GM12874 (cell line): Measurements from ENCODE around the gene ACTA2.

ENCODE experiments used
- TF ChIP-seq, protein P1 (sequence below): IDR thresholded peaks from 2 replicates; pipeline ENCODE4 v1.5.1; 2011; ENCODE audit warnings: low read depth, mild to moderate bottlenecking, control low read depth, low read length, moderate library complexity; ENCODE audit not compliant: insufficient read depth

Gene ACTA2

DNA sequence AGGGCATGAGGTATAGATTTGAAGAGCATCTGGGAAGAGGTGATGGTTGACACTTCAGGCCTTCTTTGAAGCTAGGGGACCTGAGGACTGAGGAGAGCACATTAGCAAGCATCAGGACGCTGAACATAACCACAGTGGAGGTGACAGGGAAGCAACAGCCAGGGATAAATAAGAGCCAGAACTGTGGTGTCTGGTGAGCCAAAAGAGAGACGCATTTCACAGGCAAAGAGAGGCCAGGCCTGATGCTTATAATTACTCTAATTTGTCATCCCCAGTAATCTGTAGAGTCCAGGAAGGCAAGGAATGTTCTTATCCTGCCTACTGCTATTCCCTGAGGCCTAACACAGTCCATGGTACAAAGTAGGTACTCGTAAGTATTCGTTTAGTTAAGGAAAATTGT lies 27.7 kb upstream of the ACTA2 start:
- TF ChIP-seq, protein P1, sequence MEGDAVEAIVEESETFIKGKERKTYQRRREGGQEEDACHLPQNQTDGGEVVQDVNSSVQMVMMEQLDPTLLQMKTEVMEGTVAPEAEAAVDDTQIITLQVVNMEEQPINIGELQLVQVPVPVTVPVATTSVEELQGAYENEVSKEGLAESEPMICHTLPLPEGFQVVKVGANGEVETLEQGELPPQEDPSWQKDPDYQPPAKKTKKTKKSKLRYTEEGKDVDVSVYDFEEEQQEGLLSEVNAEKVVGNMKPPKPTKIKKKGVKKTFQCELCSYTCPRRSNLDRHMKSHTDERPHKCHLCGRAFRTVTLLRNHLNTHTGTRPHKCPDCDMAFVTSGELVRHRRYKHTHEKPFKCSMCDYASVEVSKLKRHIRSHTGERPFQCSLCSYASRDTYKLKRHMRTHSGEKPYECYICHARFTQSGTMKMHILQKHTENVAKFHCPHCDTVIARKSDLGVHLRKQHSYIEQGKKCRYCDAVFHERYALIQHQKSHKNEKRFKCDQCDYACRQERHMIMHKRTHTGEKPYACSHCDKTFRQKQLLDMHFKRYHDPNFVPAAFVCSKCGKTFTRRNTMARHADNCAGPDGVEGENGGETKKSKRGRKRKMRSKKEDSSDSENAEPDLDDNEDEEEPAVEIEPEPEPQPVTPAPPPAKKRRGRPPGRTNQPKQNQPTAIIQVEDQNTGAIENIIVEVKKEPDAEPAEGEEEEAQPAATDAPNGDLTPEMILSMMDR: no peak

DNA sequence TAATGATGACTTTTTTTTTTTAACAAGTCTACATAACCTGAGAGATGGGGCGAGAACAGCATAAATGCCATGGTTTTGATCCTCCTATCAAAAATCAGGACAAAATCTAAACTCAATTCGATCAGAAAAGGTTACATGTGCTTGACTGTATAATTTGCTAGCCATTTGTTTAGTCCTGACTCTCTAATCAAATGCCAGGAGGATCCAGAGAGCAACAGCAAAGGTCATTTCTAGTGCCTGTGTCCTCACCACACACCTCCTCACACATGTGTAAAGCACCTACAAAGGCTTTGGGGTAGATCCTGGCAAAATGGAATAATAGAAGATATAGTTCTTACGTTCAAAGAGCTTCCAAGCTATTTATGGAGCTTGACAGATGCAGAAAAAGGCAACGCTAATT lies 27.0 kb upstream of the ACTA2 start:
- TF ChIP-seq, protein P1: no peak

DNA sequence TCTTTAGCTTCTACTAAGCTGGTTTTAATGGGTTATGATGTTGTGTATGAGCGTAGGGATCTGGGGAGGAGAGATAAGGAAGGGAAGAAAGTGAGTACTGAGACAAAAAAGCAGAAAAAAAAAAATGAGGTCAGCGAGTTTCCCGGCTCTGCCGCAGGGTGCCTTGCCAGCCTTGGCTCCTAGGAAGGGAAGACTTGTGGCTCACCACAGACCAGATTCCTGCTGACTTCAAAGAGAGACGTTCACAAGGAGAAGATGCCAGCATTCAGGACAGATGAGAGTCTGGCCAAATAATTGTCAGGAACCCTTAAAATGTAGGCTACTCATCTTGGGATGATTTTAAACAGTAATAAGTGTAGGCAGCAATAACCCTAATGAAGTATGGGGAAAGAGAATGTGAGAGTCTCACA lies 26.6 kb upstream of the ACTA2 start:
- TF ChIP-seq, protein P1: no peak

DNA sequence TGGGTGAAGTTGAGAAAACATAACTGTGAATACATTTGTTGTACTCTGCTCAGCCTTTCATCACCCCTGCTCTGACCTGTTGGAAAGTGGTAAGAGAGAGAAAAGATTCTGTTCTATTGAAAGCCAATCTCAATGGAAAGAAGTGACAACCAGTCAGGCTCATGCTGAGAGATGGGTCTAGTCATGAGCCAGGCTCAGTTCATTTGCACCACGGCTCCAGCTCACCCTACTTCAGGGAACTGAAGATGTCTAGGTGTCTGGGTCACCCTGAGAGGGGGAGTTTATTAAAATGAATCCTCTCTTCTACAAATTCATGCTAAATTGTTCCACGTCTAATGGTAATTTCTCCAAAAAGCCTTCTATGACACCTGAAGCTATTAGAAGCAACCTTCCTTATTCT lies 25.9 kb upstream of the ACTA2 start:
- TF ChIP-seq, protein P1: no peak

DNA sequence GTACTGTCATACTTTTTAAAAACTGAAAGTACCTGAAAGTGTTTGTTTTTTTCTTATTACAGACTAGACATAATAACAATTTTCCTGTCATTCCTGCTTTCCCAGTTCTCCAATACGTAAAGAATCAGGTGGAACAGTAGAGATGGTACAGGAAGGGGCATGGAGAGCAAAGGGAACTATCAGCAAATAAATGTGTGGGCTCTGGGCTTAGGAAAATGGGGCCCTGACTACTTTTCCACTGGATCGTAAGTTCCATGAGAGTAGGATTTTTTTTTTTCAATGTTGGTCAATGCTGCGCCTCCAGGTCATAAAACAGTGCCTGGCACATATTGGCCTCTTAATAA lies 22.8 kb upstream of the ACTA2 start:
- TF ChIP-seq, protein P1: no peak

DNA sequence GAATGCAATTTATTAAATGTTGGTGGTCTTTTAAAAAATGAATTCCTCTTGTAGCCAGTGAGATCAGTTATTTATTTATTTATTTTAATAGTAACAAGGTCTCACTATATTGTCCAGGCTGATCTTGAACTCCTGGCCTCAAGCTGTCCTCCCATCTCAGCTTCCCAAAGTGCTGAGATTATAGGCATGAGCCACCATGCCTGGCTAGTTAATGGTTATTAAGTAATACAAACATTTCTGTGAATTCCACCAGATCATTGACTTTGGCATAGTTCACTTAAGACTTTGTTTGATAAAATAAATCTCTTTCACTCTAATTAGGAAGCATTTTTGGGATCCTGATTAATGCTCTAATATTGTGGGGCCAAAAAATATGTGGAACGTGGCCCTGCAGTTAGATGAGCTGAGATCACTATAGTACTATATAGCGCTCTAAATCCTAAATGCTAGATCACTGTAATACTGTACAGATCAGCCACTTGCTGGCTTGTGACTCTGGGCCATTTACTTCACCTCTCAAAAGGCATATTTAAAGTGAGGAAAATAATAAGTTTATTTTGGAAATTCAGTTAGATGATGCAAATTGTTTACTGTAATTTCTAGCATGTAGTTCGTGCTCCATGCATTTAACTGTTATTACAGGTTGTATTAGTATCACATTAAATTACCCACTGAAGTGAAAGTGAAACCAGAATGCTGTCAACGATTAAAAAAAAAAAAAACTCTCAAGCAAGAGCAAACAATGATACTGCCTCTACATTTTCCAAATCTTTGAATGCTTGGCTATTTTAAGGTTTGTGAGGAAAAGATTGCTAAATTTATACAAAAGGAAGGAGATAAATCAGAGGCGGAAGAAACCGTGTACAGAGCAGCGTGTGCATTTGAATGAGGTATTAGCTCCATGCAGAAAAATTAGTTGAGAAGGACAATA lies 22.1 kb upstream of the ACTA2 start:
- TF ChIP-seq, protein P1: no peak

DNA sequence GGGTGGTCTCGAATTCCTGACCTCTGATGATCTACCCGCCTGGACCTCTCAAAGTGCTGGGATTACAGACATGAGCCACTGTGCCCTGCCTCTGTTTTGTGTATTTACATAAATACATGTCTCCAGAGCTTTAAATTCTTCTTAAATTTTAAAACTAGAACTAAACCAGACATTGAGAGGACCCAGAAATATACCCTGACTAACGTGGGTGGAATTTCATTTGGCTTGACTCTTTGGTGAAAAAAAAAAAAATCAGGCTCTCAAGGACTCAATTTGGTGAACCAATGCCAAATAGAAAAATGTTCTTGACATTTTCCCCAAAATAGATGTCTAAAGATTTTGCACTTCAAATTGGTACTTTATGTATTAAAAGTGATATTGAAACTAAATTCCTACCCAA lies 21.4 kb upstream of the ACTA2 start:
- TF ChIP-seq, protein P1: no peak
